Neural cell (in vitro differentiated cells): Measurements from ENCODE around the gene METTL15. TPM values are rescaled to one million over a fixed set of nuclear protein-coding genes. Genes with fewer than 3 reads are reported as not detected.
"Not testable (repeated sequence)": the region's sequence is repeated elsewhere in the genome, so short reads cannot be mapped to it uniquely, and the experiment has no call there.

Source experiments
- H2AFZ ChIP-seq: fragments of 200-600, 300-800 bp; sonication (generic), shearing (Covaris generic); 2 replicates; pipeline ENCODE4 v1.6.0; 2014; ENCODE audit warnings: low read depth, mild to moderate bottlenecking, antibody characterized with exemption, low read length, moderate library complexity
- H3F3A ChIP-seq: fragments of 200-600 bp; shearing (Covaris generic); 2 replicates; pipeline ENCODE4 v1.6.1; 2016; ENCODE audit warnings: mild to moderate bottlenecking, moderate library complexity, mixed read lengths, antibody characterized with exemption, low read length; ENCODE audit not compliant: insufficient read depth, poor library complexity, severe bottlenecking
- H3K27ac ChIP-seq: fragments of 200-600, 300-800 bp; sonication (generic), shearing (Covaris generic); 2 replicates; pipeline ENCODE4 v1.5.1; 2014; ENCODE audit warnings: mild to moderate bottlenecking, low read length, moderate library complexity
- H3K27me3 ChIP-seq: fragments of 300-800, 200-600 bp; sonication (generic), shearing (Covaris generic); 2 replicates; pipeline ENCODE4 v1.6.0; 2014; ENCODE audit warnings: mild to moderate bottlenecking, low read depth, low read length, moderate library complexity; ENCODE audit not compliant: insufficient read depth
- H3K36me3 ChIP-seq: fragments of 300-800, 200-600 bp; sonication (generic), shearing (Covaris generic); 2 replicates; pipeline ENCODE4 v1.5.1; 2014; ENCODE audit warnings: mild to moderate bottlenecking, antibody characterized with exemption, low read length, moderate library complexity; ENCODE audit not compliant: insufficient read depth
- H3K4me2 ChIP-seq: fragments of 300-800, 200-600 bp; sonication (generic), shearing (Covaris generic); 2 replicates; pipeline ENCODE4 v1.6.0; 2014; ENCODE audit warnings: mild to moderate bottlenecking, low read length
- H3K4me3 ChIP-seq: fragments of 300-800, 200-600 bp; sonication (generic), shearing (Covaris generic); 2 replicates; pipeline ENCODE4 v1.5.1; 2014; ENCODE audit warnings: mild to moderate bottlenecking, low read length, moderate library complexity
- H3K79me2 ChIP-seq: fragments of 200-600 bp; shearing (Covaris generic); replicated peaks from 2 replicates; pipeline ENCODE4 v1.6.0; 2014; ENCODE audit warnings: mild to moderate bottlenecking, low read length, moderate library complexity; ENCODE audit not compliant: insufficient read depth
- H3K9ac ChIP-seq: fragments of 300-800, 200-600 bp; sonication (generic), shearing (Covaris generic); 2 replicates; pipeline ENCODE4 v1.6.1; 2016; ENCODE audit warnings: mild to moderate bottlenecking, low read length, mixed read lengths
- H3K9me2 ChIP-seq: fragments of 200-600 bp; shearing (Covaris generic); 2 replicates; pipeline ENCODE4 v1.6.1; 2016; ENCODE audit warnings: mild to moderate bottlenecking, low read length, mixed read lengths; ENCODE audit not compliant: insufficient read depth
- H3K9me3 ChIP-seq: fragments of 200-600, 300-800 bp; sonication (generic), shearing (Covaris generic); 2 replicates; pipeline ENCODE4 v1.6.1; 2016; ENCODE audit warnings: mild to moderate bottlenecking, mixed run types, low read length, moderate library complexity, mixed read lengths
- H4K20me1 ChIP-seq: fragments of 200-600 bp; shearing (Covaris generic); 2 replicates; pipeline ENCODE4 v1.6.1; 2016; ENCODE audit warnings: mild to moderate bottlenecking, mixed run types; ENCODE audit not compliant: insufficient read depth
- EP300 ChIP-seq: fragments of 450-650 bp; conservative IDR thresholded peaks from 2 replicates; pipeline ENCODE4 v1.6.1; 2014; ENCODE audit warnings: antibody characterized with exemption, mild to moderate bottlenecking, moderate library complexity; ENCODE audit not compliant: poor library complexity, severe bottlenecking
- EZH2 ChIP-seq: fragments of 200-600, 300-800 bp; shearing (Covaris generic), sonication (generic); IDR thresholded peaks from 2 replicates; pipeline ENCODE4 v1.6.1; 2014; ENCODE audit warnings: antibody characterized with exemption, low read length, borderline replicate concordance, mild to moderate bottlenecking; ENCODE audit not compliant: insufficient read depth, poor library complexity, severe bottlenecking
- MXI1 ChIP-seq: fragments of 450-650 bp; conservative IDR thresholded peaks from 2 replicates; pipeline ENCODE4 v1.6.1; 2014; ENCODE audit warnings: antibody characterized with exemption, mild to moderate bottlenecking; ENCODE audit not compliant: poor library complexity, severe bottlenecking
- POLR2AphosphoS5 ChIP-seq: IDR thresholded peaks from 2 replicates; pipeline ENCODE4 v1.6.1; 2012
- RAD21 ChIP-seq: fragments of 450-650 bp; conservative IDR thresholded peaks from 2 replicates; pipeline ENCODE4 v1.6.1; 2014; ENCODE audit warnings: antibody characterized with exemption, mild to moderate bottlenecking, moderate library complexity
- REST ChIP-seq: IDR thresholded peaks from 2 replicates; pipeline ENCODE4 v1.6.1; 2012; ENCODE audit warnings: borderline replicate concordance
- SMC3 ChIP-seq: fragments of 450-650 bp; conservative IDR thresholded peaks from 2 replicates; pipeline ENCODE4 v1.6.1; 2014; ENCODE audit warnings: antibody characterized with exemption, mild to moderate bottlenecking, moderate library complexity; ENCODE audit not compliant: poor library complexity
- TAF1 ChIP-seq: IDR thresholded peaks from 2 replicates; pipeline ENCODE4 v1.6.1; 2012; ENCODE audit warnings: low read depth
- polyA plus RNA-seq: library from polyadenylated mRNA; depleted of rRNA; stranded (reverse); fragments of >200 nt; gene quantifications from 2 replicates; pipeline ENCODE4 v1.2.3, GENCODE V29; 2014
- TF ChIP-seq, protein P1 (sequence below): fragments of 450-650 bp; IDR thresholded peaks from 2 replicates; pipeline ENCODE4 v1.5.1; 2014; ENCODE audit warnings: antibody characterized with exemption, mild to moderate bottlenecking, moderate library complexity; ENCODE audit not compliant: poor library complexity, severe bottlenecking

The METTL15 gene
- polyA plus RNA-seq, 1 donor from 2014 or later, result 6.6 TPM

DNA sequence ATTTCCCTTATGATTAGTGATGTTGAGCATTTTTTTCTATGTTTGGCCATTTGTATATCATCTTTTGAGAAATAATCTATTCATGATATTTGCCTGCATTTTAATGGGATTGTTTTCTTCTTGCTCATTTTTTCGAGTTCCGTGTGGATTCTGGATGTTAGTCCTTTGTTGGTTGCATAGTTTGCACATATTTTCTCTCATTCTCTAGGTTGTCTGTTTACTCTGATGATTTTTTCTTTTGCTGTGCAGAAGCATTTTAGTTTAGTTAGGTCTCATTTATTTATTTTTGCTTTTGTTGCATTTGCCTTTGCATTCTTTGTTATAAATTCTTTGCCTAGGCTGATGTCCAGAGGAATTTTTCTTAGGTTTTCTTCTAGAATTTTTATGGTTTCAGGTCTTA is 87.3 kb downstream of the METTL15 start:
- no peaks in the 10 kb centered on the region for H3K79me2 ChIP-seq
- no peaks in the 10 kb centered on the region for H3F3A ChIP-seq
- H3K27ac ChIP-seq, result no peak overlapping the region
- no peak overlapping the region for H3K4me2 ChIP-seq
- H3K9me3 ChIP-seq, result no peaks in the 10 kb centered on the region
- no peak overlapping the region for H3K9ac ChIP-seq
- H3K4me3 ChIP-seq, result no peak overlapping the region
- no peak overlapping the region for H2AFZ ChIP-seq
- TF ChIP-seq SMC3, result no peak
- TF ChIP-seq REST, result no peak
- no peak for TF ChIP-seq POLR2AphosphoS5
- TF ChIP-seq EZH2, result no peak
- TF ChIP-seq MXI1, result no peak
- TF ChIP-seq, protein P1, sequence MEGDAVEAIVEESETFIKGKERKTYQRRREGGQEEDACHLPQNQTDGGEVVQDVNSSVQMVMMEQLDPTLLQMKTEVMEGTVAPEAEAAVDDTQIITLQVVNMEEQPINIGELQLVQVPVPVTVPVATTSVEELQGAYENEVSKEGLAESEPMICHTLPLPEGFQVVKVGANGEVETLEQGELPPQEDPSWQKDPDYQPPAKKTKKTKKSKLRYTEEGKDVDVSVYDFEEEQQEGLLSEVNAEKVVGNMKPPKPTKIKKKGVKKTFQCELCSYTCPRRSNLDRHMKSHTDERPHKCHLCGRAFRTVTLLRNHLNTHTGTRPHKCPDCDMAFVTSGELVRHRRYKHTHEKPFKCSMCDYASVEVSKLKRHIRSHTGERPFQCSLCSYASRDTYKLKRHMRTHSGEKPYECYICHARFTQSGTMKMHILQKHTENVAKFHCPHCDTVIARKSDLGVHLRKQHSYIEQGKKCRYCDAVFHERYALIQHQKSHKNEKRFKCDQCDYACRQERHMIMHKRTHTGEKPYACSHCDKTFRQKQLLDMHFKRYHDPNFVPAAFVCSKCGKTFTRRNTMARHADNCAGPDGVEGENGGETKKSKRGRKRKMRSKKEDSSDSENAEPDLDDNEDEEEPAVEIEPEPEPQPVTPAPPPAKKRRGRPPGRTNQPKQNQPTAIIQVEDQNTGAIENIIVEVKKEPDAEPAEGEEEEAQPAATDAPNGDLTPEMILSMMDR, result no peak
- TF ChIP-seq TAF1, result no peak
- TF ChIP-seq EP300, result no peak
- TF ChIP-seq RAD21, result no peak
- H3K36me3 ChIP-seq, result no peaks in the 10 kb centered on the region
- H4K20me1 ChIP-seq, result no peaks in the 10 kb centered on the region
- no peaks in the 10 kb centered on the region for H3K27me3 ChIP-seq
- H3K9me2 ChIP-seq, result no peaks in the 10 kb centered on the region

DNA sequence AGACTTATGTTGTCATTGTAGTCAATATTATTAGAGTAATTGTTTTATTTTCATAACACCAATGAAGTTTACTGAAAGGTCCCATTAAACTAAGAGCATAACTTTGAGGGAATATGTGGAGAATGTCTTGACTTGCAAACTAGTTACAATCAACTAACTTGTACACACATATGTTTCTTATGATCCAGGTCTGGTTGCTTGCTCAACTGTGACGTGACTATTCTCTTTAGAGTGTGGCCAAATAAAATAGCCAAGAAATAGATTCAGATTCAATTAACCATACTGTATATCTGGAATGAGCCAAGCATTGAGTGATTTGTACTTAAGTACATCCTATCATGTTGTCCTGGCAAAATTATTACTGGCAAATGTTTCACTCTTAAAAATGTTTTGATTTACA is 101.7 kb downstream of the METTL15 start:
- no peak overlapping the region for H3K4me2 ChIP-seq
- no peak overlapping the region for H3K9ac ChIP-seq
- H3K4me3 ChIP-seq, result no peak overlapping the region
- no peaks in the 10 kb centered on the region for H3K9me2 ChIP-seq
- no peaks in the 10 kb centered on the region for H3K79me2 ChIP-seq
- no peaks in the 10 kb centered on the region for H3K9me3 ChIP-seq
- no peaks in the 10 kb centered on the region for H3K36me3 ChIP-seq
- H3K27me3 ChIP-seq, result no peaks in the 10 kb centered on the region
- no peak overlapping the region for H3K27ac ChIP-seq
- no peak overlapping the region for H2AFZ ChIP-seq
- H3F3A ChIP-seq, result no peaks in the 10 kb centered on the region
- TF ChIP-seq EZH2, result no peak
- TF ChIP-seq RAD21, result no peak
- TF ChIP-seq EP300, result no peak
- no peak for TF ChIP-seq TAF1
- TF ChIP-seq POLR2AphosphoS5, result no peak
- TF ChIP-seq, protein P1, result no peak
- no peak for TF ChIP-seq REST
- no peak for TF ChIP-seq SMC3
- TF ChIP-seq MXI1, result no peak
- no peaks in the 10 kb centered on the region for H4K20me1 ChIP-seq

- H3K9me3 ChIP-seq, H3K36me3 ChIP-seq, H3K27ac ChIP-seq, H3K4me3 ChIP-seq, H3K79me2 ChIP-seq, H2AFZ ChIP-seq, H3K4me2 ChIP-seq, H3K27me3 ChIP-seq, H4K20me1 ChIP-seq, H3K9me2 ChIP-seq, H3F3A ChIP-seq, H3K9ac ChIP-seq: not testable (repeated sequence)
Measured at GRCh38 chr11:28222063-28222462, 113.9 kb downstream of the METTL15 start.
